Stimulated activated CD8-positive, alpha-beta memory T cell treated with anti-CD3 and anti-CD28 coated beads, Interleukin-15, amount 100 ng/mL, for 4 hours (primary cell): Measurements from ENCODE around the gene CCT7.
"Not testable (repeated sequence)": the region's sequence is repeated elsewhere in the genome, so short reads cannot be mapped to it uniquely, and the experiment has no call there.

ENCODE experiments used
- DNase-seq, 2 donors: peaks; one replicate each; pipeline ENCODE4 v3.0.0-alpha.2; 2020; ENCODE audit warnings: low read depth in 2 of 2

Gene CCT7

GRCh38 chr2:73233932-73234832 is at the start of gene CCT7:
TSS of gene CCT7 (plus strand) at chr2:73234308. CDS start at chr2:73234379, 71 bp downstream.
- peak; percentile 71 to 83 for DNase-seq

- DNase-seq = no peak
Measured at GRCh38 chr2:73185965-73186364, 48.1 kb upstream of the CCT7 start.

DNA sequence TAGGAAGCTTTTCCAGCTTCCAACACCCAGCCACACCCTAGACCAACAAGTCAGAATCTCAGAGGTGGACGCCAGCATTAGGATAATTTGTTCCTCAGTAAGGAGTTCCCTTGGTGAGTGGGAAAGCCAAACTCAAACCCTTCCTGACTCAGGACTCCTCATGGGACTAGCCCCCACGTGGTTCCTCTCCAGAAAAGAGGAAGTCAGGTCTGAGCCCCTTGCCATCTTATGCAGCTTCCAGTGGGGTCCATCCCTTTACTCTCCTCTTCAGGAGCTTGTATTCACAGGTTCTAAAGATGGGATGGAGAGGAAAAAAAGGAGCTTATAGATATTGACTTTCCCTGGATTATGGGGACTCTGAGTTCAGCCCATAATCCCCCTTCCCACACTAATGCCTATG is 46.6 kb upstream of the CCT7 start:
- no peak for DNase-seq

DNA sequence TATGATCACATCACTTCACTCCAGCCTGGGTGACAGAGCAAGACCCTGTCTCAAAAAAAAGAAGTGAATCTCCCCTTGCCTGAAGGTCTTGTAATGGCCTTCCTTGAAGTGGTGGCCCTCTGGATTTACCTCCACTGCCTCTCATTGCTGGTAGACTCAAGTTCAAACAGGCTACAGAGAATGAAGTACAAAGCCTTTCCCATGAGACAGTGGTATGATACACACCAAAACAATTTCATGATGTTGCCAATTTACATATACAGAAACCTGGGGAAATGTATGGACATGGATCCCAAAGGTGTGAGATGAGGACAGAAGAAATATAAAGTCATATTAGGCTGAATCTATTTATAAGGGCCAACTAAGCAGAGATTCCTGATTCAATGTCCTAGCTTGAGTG is 36.5 kb upstream of the CCT7 start:
- no peak for DNase-seq

- not testable (repeated sequence) for DNase-seq
Measured at GRCh38 chr2:73200281-73200680, 33.8 kb upstream of the CCT7 start.

- DNase-seq = no peak
Measured at GRCh38 chr2:73202156-73203054, 31.7 kb upstream of the CCT7 start, which contains the start of gene NOTO. TSS of gene NOTO (plus strand) at chr2:73202574. CDS start at chr2:73202667, 93 bp downstream.

- no peak for DNase-seq
Measured at GRCh38 chr2:73203055-73203681, 30.9 kb upstream of the CCT7 start.

GRCh38 chr2:73205611-73206010 is 28.5 kb upstream of the CCT7 start:
- no peak for DNase-seq

- no peak for DNase-seq
Measured at GRCh38 chr2:73208258-73208657, 25.9 kb upstream of the CCT7 start.

DNA sequence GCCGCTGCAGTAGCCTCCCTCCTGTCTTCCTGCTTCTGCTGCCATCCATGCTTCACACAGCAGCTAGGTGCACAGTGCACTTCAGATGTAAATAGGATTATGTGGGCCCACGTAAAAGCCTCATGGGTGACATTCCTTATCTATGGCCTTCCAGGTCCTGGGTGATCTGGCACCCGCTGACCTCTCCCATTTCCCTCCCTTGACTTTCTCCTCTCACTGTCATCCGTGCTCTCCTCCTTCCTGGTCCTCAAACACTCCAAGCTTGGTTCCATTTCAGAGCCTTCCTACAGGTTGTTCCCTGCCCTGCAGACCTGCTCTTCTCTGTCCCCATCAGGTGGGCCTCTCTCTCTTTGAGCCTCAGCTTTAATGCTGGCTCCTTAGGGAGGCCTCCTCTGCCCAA is 24.1 kb upstream of the CCT7 start:
- no peak for DNase-seq

- no peak for DNase-seq
Measured at GRCh38 chr2:73210696-73211095, 23.4 kb upstream of the CCT7 start.

GRCh38 chr2:73212098-73212447 is 22.0 kb upstream of the CCT7 start:
- no peak for DNase-seq

DNA sequence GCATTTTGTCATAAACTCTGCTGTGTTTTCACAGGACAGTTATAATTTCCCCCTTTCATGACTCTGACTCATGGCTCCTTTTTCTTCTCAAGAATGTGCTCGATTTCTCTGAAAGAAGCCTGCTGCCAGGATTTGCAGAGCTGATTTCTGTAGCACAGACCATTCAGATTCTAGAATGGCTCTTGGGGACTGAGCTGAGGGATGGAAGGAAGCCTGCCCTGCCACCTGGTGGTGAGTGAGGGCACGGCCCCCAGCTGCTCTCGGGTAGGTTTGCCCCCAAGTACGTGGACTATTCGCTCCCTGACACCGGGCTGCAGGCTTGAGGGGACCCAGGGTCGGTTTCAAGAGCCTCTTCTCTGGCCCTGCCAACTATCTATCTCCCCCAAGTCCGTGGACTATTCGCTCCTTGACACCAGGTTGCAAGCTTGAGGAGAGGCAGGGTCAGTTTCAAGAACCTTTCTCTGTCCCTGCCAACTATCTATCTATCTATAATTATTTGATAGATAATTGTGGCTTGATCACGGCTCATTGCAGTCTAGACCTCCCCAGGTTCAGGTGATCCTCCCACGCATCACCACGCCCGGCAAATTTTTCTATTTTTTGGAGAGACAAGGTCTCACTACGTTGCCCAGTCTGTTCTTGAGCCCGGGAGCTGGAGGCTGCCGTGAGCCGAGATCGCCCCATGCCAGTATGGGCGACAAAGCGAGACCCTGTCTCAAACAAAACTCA is 21.5 kb upstream of the CCT7 start:
- peak; percentile 42 to 52 for DNase-seq

DNA sequence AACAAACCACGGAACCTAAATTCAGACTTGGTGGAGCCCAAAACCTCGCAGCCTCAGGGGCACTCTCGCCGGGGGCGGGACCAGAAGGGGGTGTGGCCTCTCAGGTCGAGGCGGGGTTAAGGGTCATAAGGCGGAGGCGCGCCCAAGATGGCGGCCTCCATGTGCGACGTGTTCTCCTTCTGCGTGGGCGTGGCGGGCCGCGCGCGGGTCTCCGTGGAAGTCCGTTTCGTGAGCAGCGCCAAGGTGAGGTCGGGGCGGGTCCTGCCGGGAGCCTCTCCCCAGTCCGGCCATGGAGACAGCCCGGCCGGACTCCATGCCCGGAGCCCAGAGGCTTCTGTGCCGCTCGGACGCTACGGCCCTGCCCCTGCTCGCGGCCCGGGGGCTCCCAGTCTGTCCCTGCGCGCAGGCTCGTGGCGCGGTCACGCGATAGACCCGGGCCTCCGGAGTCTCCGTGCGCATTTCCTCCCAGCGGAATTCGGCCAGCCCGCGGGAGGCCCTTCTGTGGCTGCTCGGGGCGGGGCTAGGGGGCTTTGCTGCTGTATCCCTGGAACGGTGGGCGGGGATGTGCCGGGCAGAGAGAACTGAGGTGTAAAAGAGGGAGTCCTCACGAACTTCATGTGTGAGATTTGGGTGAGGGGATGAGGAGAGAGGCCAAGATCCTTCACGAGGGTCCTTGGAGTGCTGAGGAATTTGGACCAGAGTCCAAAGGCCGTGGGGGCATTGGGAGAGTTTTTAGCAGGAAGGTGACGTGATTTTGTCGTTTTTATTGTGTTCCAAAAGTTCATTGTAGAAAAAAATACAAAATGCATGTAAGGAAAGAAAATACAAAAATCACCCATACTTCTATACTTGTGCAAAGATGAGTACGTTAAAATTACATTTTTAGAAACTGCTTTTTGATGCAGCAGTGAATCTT is 19.7 kb upstream of the CCT7 start, which contains the start of gene SMYD5:
Gene SMYD5 (plus strand): TSS at position 126 of the 916 bp plus-strand sequence. CDS start 22 bp downstream, at position 148.
- DNase-seq = peak; percentile 81 to 87

DNA sequence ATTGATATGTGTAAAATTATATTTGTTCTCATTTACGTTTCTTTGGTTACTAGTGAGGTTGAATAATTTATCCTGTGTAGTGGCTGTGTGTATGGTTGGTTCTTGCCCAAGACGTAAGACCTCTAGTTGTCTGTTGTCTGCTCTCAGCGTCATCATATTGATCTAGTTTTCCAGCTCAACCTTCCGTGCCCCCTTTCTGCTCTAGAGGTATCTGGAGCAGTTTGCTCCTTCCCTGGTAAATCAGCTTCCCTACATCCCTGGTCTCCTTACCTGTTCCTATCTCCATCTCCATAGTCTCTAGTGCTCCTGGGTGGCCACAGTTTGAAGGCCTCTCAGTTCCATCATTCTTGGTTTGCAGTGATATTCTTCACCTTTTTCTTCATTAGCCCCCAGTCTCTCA is 18.9 kb upstream of the CCT7 start:
- no peak for DNase-seq

DNA sequence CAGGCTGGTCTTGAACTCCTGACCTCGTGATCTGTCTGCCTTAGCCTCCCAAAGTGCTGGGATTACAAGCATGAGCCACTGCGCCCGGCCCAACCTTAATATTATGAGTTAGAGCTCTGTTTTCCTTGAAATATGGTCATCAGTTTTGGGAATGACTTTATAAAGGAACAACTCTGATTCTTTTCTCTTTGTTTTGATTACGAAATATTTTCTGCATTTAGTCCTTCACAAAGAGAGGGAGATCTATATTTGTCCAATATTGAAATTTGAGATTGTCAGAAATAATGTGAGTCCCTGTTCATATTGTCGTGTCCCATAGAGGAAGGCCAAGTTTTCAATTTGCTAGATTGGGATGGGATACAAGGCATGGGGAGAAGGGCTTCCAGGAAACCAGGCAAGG is 16.9 kb upstream of the CCT7 start:
- DNase-seq = no peak

GRCh38 chr2:73217826-73218225 is 16.3 kb upstream of the CCT7 start:
- DNase-seq = no peak

DNA sequence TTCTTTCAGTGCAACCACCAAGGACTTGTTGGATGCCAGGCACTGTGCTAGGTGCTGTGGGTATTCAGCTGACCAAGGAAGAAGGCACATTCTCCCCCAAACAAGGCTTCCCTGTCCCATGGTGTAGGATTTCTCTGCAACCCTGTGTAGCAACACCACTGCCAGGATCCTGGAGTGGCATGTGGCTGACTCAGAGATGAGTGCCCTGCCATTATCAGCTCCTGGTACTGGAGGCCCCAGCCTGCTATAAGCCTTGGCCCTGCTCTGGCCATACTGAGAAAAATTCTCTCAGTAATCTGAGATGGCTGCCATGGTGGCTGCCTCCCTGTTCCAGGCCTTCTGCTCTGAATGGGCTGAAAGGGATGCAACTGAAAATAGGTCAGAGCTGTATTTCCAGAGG is 15.8 kb upstream of the CCT7 start:
- DNase-seq = no peak

DNA sequence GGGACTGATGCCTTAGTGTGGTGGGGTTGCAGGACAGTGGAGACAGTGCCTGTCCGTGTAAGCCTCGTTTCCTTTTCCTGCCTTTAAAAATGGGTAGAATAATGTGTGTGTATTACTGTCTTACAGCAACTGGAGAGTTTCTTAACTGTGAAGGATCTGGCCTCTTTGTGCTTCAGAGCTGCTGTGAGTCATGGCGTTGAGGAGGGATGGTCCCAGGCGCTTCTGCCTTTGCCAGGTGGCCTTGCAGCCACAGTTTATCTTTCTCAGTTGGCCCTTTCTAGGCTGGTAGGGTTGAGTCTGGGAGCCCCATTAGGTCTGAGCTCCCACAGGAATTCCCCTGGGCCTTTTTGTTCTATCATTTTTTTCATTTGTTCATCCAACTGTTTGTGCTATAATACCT is 10.3 kb upstream of the CCT7 start:
- no peak for DNase-seq
